GM12891 (cell line): ENCODE results near the gene SYNE1.

Experiments
- DNase-seq: peaks from one replicate; pipeline ENCODE4 v3.0.0; 2011; ENCODE audit warnings: low spot score; ENCODE audit not compliant: insufficient read length
- FAIRE-seq: peaks from 2 replicates; lab custom pipeline; 2011; peaks lifted over from hg19 to GRCh38; lab: Jason Lieb, UNC
- PAX5 ChIP-seq: IDR thresholded peaks from 2 replicates; pipeline ENCODE4 v1.6.1; 2011; ENCODE audit warnings: low read length, moderate library complexity, mild to moderate bottlenecking; ENCODE audit not compliant: insufficient read depth, severe bottlenecking
- POLR2A ChIP-seq: IDR thresholded peaks from 2 replicates; pipeline ENCODE4 v1.6.1; 2011; ENCODE audit warnings: low read depth, low read length, control low read depth
- POLR2AphosphoS5 ChIP-seq: IDR thresholded peaks from 2 replicates; pipeline ENCODE4 v1.6.1; 2011; ENCODE audit warnings: low read depth, low read length, control low read depth
- POU2F2 ChIP-seq: IDR thresholded peaks from 2 replicates; pipeline ENCODE4 v1.6.1; 2011; ENCODE audit warnings: low read depth, mild to moderate bottlenecking, control low read depth, low read length, moderate library complexity
- SPI1 ChIP-seq: IDR thresholded peaks from 2 replicates; pipeline ENCODE4 v1.6.1; 2011; ENCODE audit warnings: low read depth, low read length, control low read depth
- TAF1 ChIP-seq: IDR thresholded peaks from 2 replicates; pipeline ENCODE4 v1.6.1; 2011; ENCODE audit warnings: low read depth, low read length, control low read depth

The SYNE1 gene

GRCh38 chr6:152588456-152588855 lies 48.7 kb downstream of the SYNE1 start:
- DNase-seq = no peak
- TF ChIP-seq SPI1 = no peak
- no peak for TF ChIP-seq PAX5
- TF ChIP-seq POLR2AphosphoS5 = no peak
- no peak for TF ChIP-seq POU2F2
- TF ChIP-seq POLR2A = no peak
- no peak for TF ChIP-seq TAF1
- no peak for FAIRE-seq

GRCh38 chr6:152587473-152587872 lies 49.7 kb downstream of the SYNE1 start:
- TF ChIP-seq POLR2AphosphoS5 (no peak), POLR2A (no peak), SPI1 (no peak; the same call in 1 of the 2 replicates), TAF1 (no peak), POU2F2 (no peak), PAX5 (no peak)
- FAIRE-seq (no peak), DNase-seq (no peak)

GRCh38 chr6:152585236-152585635 lies 51.9 kb downstream of the SYNE1 start:
- DNase-seq = no peak
- no peak for FAIRE-seq

GRCh38 chr6:152583888-152584287 lies 53.3 kb downstream of the SYNE1 start:
- FAIRE-seq (no peak), DNase-seq (no peak)
- no peak for TF ChIP-seq POLR2A
- no peak for TF ChIP-seq PAX5
- no peak for TF ChIP-seq TAF1
- TF ChIP-seq SPI1 = no peak
- no peak for TF ChIP-seq POLR2AphosphoS5
- no peak for TF ChIP-seq POU2F2

More at GRCh38 chr6:152585236-152585635, 51.9 kb downstream of the SYNE1 start:
- TF ChIP-seq PAX5 = no peak
- TF ChIP-seq SPI1 = no peak
- no peak for TF ChIP-seq TAF1
- no peak for TF ChIP-seq POU2F2
- TF ChIP-seq POLR2AphosphoS5 = no peak
- no peak for TF ChIP-seq POLR2A

- TF ChIP-seq TAF1 = no peak
- TF ChIP-seq SPI1 = no peak
- TF ChIP-seq POLR2A = no peak
- no peak for TF ChIP-seq POU2F2
- no peak for TF ChIP-seq PAX5
- no peak for TF ChIP-seq POLR2AphosphoS5
- DNase-seq (no peak), FAIRE-seq (no peak)
Measured at GRCh38 chr6:152576525-152576924, 60.6 kb downstream of the SYNE1 start.

GRCh38 chr6:152575621-152576150 lies 61.5 kb downstream of the SYNE1 start:
- DNase-seq (no peak), FAIRE-seq (no peak)
- TF ChIP-seq SPI1 = no peak
- TF ChIP-seq POU2F2 = no peak
- no peak for TF ChIP-seq PAX5
- no peak for TF ChIP-seq POLR2AphosphoS5
- TF ChIP-seq POLR2A = no peak
- TF ChIP-seq TAF1 = no peak

GRCh38 chr6:152575161-152575560 lies 62.0 kb downstream of the SYNE1 start:
- FAIRE-seq = no peak
- no peak for TF ChIP-seq TAF1
- TF ChIP-seq POU2F2 = no peak
- TF ChIP-seq POLR2AphosphoS5 = no peak
- no peak for TF ChIP-seq SPI1

GRCh38 chr6:152573762-152574161 lies 63.4 kb downstream of the SYNE1 start:
- TF ChIP-seq PAX5 (no peak), SPI1 (no peak), POLR2AphosphoS5 (no peak), POLR2A (no peak), POU2F2 (no peak), TAF1 (no peak)
- FAIRE-seq (no peak), DNase-seq (no peak)

More at GRCh38 chr6:152575161-152575560, 62.0 kb downstream of the SYNE1 start:
- no peak for DNase-seq

- TF ChIP-seq TAF1 (no peak), PAX5 (no peak), SPI1 (no peak), POU2F2 (no peak), POLR2A (no peak), POLR2AphosphoS5 (no peak)
- DNase-seq (no peak), FAIRE-seq (no peak)
Measured at GRCh38 chr6:152572338-152573088, 64.6 kb downstream of the SYNE1 start.

GRCh38 chr6:152571943-152572337 lies 65.2 kb downstream of the SYNE1 start:
- TF ChIP-seq PAX5 (no peak), POLR2A (no peak), SPI1 (no peak), POU2F2 (no peak), POLR2AphosphoS5 (no peak)
- DNase-seq = no peak
- no peak for FAIRE-seq

GRCh38 chr6:152571089-152571488 lies 66.1 kb downstream of the SYNE1 start:
- DNase-seq (no peak), FAIRE-seq (no peak)
- TF ChIP-seq POLR2AphosphoS5 (no peak), TAF1 (no peak), POLR2A (no peak), SPI1 (no peak)
